Neutrophil (primary cell): Measurements from ENCODE around the gene LEKR1.

Experiments used
- H3K27ac ChIP-seq: fragments of 200-600 bp; sonication (generic); 2 replicates; pipeline ENCODE4 v1.5.1; 2016; ENCODE audit warnings: mild to moderate bottlenecking, moderate library complexity
- H3K27me3 ChIP-seq: fragments of 200-600 bp; sonication (generic); 2 replicates; pipeline ENCODE4 v1.6.0; 2016; ENCODE audit warnings: mild to moderate bottlenecking
- H3K36me3 ChIP-seq: fragments of 200-600 bp; sonication (generic); 2 replicates; pipeline ENCODE4 v1.5.1; 2017
- H3K4me1 ChIP-seq, 2 experiments: fragments of 200-600 bp in 1 of 2; sonication (generic) in 1 of 2; 1 replicate in 1 of 2; 2 replicates in 1 of 2; pipeline versions ENCODE4 v1.5.1 to v1.6.1; 2013 to 2016; ENCODE audit warnings: low read depth in 1 of 2, low read length in 1 of 2, mild to moderate bottlenecking in 1 of 2, moderate library complexity in 1 of 2; ENCODE audit not compliant: control insufficient read depth in 1 of 2, insufficient read depth in 1 of 2
- H3K4me3 ChIP-seq, 2 experiments: fragments of 200-600 bp in 1 of 2; sonication (generic) in 1 of 2; 1 replicate in 1 of 2; 2 replicates in 1 of 2; pipeline ENCODE4 v1.5.1; 2013 to 2016; ENCODE audit warnings: low read depth in 1 of 2, low read length in 1 of 2, mild to moderate bottlenecking in 1 of 2, moderate library complexity in 1 of 2
- H3K9me3 ChIP-seq: fragments of 200-600 bp; sonication (generic); 2 replicates; pipeline ENCODE4 v1.5.1; 2016
- TF ChIP-seq, protein P1 (sequence below): fragments of 200-600 bp; sonication (generic); IDR thresholded peaks from 2 replicates; pipeline ENCODE4 v1.5.1; 2016; ENCODE audit warnings: antibody characterized with exemption

LEKR1 gene

DNA sequence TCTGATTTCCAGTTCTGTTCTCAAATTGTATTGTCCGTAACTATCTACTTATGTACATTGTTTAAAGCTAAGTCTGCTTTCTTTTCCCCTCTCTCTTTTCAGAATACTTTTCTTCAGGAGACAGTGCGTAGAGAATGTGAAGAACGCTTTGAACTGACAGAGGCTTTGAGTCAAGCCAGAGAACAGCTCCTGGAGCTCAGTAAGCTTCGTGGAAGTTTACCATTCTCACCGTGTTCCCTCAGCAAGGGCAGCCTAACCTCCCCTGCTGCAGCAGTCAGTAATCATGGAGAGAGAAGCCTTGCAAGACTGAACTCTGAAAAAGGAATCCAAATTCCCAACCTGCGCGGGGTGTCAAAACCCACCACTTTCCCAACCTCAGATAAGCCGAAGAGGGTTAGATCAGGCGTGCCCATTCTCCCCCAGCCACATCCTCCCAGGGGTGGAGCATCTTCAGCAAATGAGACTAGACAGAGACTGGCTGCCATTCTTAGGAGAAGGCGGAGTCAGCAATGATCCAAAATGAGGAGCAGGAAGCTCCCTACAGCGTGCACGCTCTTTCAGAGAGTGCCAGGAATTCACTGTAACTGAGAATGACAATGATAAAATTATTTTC is 219.2 kb downstream of the LEKR1 start:
- Histone ChIP-seq H3K36me3 (no peaks in the 10 kb centered on the region), H3K4me3 (no peak overlapping the region), H3K9me3 (no peaks in the 10 kb centered on the region)

DNA sequence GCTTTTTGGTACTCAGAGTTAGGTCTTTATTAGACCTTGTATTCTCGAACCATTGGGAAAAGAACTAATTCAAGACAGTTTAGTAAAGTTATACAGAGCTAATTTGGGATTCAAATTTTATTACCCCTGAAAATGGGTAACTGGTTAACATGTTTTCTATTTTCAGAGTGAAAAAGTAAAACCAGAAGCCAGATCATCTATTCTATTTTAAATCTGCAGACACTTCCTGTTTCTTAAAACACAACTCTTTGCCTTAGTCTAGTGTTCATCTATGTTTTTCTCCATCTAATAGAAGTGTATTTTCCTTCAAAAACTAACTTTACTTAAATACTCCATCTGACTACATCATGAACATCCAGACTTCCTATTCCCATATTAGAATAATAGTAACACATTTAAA is 220.4 kb downstream of the LEKR1 start:
- TF ChIP-seq, protein P1, sequence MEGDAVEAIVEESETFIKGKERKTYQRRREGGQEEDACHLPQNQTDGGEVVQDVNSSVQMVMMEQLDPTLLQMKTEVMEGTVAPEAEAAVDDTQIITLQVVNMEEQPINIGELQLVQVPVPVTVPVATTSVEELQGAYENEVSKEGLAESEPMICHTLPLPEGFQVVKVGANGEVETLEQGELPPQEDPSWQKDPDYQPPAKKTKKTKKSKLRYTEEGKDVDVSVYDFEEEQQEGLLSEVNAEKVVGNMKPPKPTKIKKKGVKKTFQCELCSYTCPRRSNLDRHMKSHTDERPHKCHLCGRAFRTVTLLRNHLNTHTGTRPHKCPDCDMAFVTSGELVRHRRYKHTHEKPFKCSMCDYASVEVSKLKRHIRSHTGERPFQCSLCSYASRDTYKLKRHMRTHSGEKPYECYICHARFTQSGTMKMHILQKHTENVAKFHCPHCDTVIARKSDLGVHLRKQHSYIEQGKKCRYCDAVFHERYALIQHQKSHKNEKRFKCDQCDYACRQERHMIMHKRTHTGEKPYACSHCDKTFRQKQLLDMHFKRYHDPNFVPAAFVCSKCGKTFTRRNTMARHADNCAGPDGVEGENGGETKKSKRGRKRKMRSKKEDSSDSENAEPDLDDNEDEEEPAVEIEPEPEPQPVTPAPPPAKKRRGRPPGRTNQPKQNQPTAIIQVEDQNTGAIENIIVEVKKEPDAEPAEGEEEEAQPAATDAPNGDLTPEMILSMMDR = no peak
- Histone ChIP-seq H3K27me3 (no peaks in the 10 kb centered on the region), H3K9me3 (no peaks in the 10 kb centered on the region), H3K4me3 (no peak overlapping the region), H3K27ac (no peak overlapping the region), H3K4me1 (no peaks in the 10 kb centered on the region), H3K36me3 (no peaks in the 10 kb centered on the region)

More for the DNA sequence above, 219.2 kb downstream of the LEKR1 start:
- no peaks in the 10 kb centered on the region for H3K4me1 ChIP-seq
- TF ChIP-seq, protein P1 = no peak
- no peak overlapping the region for H3K27ac ChIP-seq
- no peaks in the 10 kb centered on the region for H3K27me3 ChIP-seq

DNA sequence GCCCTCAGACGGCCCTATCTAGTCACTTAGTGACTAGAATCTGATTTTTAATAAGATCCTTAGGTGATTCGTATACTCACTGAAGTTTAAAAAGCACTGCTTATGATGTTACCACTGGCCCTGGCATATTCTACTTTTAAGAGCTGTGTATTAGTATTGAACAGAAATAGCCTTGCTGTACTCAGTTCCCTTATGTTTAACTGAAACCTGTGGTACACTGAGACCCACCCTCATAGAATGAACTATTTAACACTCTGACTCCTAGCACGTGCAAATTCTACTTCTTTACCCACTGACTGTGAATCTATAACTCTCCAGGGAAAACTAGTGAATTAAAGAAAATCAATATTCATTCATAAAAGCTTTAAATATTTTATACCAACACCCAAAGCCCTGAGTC is 224.9 kb downstream of the LEKR1 start:
- no peaks in the 10 kb centered on the region for H3K36me3 ChIP-seq
- H3K9me3 ChIP-seq = no peaks in the 10 kb centered on the region
- H3K27ac ChIP-seq = no peak overlapping the region
- H3K27me3 ChIP-seq = no peaks in the 10 kb centered on the region
- no peaks in the 10 kb centered on the region for H3K4me1 ChIP-seq
- TF ChIP-seq, protein P1 = no peak
- H3K4me3 ChIP-seq = no peak overlapping the region

DNA sequence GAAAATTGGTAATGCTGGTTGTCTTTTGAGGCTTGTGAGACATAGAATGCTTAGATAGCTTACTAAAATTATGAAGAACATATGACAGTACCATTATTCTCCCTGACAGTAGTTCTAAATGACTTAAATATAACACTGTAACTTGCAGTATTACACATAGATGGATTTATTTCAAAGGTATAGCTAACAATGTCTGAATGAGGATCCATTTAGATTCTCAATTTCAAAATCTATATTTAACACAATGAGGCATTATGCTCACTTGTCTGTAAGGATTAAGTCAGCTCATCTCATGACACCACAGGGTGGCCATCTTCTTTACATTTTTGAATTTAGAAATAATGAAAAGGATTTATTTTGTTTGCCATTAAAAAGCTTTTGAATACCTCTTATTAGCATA is 225.4 kb downstream of the LEKR1 start:
- no peaks in the 10 kb centered on the region for H3K36me3 ChIP-seq
- no peaks in the 10 kb centered on the region for H3K9me3 ChIP-seq
- no peak overlapping the region for H3K4me3 ChIP-seq
- H3K27ac ChIP-seq = no peak overlapping the region
- no peaks in the 10 kb centered on the region for H3K27me3 ChIP-seq
- TF ChIP-seq, protein P1 = no peak
- H3K4me1 ChIP-seq = no peaks in the 10 kb centered on the region

DNA sequence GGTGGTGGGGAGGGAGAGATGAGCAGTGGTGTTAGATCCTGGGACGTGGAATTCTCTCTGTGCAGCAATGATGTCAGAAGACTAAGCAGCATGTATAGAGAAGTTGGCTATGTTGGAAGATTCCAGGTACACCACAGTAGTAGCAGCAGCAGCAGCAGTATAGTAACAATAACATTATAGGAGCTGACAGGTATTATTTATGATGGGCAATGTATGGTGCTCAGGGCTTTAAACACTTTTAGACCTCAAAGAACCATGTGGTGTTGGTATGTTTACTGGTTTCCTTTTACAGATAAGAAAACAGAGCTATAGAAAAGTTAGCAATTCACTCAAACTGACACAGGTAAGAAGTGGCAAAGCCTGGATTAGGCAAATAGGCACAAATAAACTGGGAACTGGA is 229.9 kb downstream of the LEKR1 start:
- Histone ChIP-seq H3K4me3 (no peak overlapping the region), H3K27ac (no peak overlapping the region), H3K9me3 (no peaks in the 10 kb centered on the region), H3K27me3 (peaks cover 4% of the 10 kb centered on the region), H3K36me3 (no peaks in the 10 kb centered on the region), H3K4me1 (no peaks in the 10 kb centered on the region)
- TF ChIP-seq, protein P1 = no peak
